Chondrocyte (in vitro differentiated cells): ENCODE results near the gene MOV10. TPM values are rescaled to one million over a fixed set of nuclear protein-coding genes. Genes with fewer than 3 reads are reported as not detected.

Source experiments
- DNase-seq: peaks from one replicate; pipeline ENCODE4 v3.0.0; 2021; ENCODE audit warnings: mixed read lengths, low spot score
- H3K27ac Mint-ChIP-seq: one replicate; pipeline ENCODE4 v1.8.0; 2021; ENCODE audit warnings: mild to moderate bottlenecking, moderate library complexity, mixed read lengths; ENCODE audit not compliant: unreplicated experiment
- H3K27me3 Mint-ChIP-seq: 2 replicates; pipeline ENCODE4 v1.8.0; 2021; ENCODE audit warnings: low read depth, mixed read lengths
- H3K36me3 Mint-ChIP-seq: 2 replicates; pipeline ENCODE4 v1.8.0; 2021; ENCODE audit warnings: low read depth, mixed read lengths
- H3K4me1 Mint-ChIP-seq: 2 replicates; pipeline ENCODE4 v1.8.0; 2021; ENCODE audit warnings: low read depth, mild to moderate bottlenecking, mixed read lengths
- H3K4me3 Mint-ChIP-seq: one replicate; pipeline ENCODE4 v1.8.0; 2021; ENCODE audit warnings: mild to moderate bottlenecking, moderate library complexity, mixed read lengths; ENCODE audit not compliant: unreplicated experiment
- H3K9me3 Mint-ChIP-seq: 2 replicates; pipeline ENCODE4 v1.8.0; 2021; ENCODE audit warnings: low read depth, mixed read lengths
- total RNA-seq: library from RNA; stranded (reverse); gene quantifications from 3 replicates; pipeline ENCODE4 v1.2.1, GENCODE V29; 2021
- TF ChIP-seq, protein P1 (sequence below): fragments of 200-600 bp; sonication (generic); IDR thresholded peaks from 2 replicates; pipeline ENCODE4 v1.5.0; 2021; ENCODE audit warnings: antibody characterized with exemption, mild to moderate bottlenecking, moderate library complexity

MOV10 gene
- total RNA-seq, 1 donor from 2014 or later: 45.9 TPM

DNA sequence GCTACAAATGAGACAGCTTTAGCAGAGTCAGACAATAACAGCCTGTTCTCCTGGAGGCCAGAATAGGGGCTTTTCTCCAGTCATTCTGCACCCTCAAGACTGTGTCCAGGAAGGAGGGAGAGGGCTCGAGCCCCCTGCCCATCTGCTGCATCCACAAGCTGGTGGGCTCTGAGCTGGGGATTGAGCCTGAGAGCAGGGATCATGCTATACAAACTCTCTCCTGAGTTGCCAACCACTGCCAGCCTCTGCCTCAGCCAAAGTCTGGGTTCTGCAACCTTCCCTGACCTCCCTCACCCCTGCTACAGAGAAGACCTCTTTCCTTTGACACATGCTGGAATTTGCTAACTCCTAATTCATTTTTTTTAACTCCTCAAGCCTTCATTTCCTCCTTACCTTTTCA lies 55.5 kb downstream of the MOV10 start:
- no peaks in the 10 kb centered on the region for H3K9me3 Mint-ChIP-seq
- no peak overlapping the region for H3K4me3 Mint-ChIP-seq
- H3K36me3 Mint-ChIP-seq: no peaks in the 10 kb centered on the region
- H3K27me3 Mint-ChIP-seq: no peaks in the 10 kb centered on the region
- H3K4me1 Mint-ChIP-seq: no peaks in the 10 kb centered on the region
- TF ChIP-seq, protein P1, sequence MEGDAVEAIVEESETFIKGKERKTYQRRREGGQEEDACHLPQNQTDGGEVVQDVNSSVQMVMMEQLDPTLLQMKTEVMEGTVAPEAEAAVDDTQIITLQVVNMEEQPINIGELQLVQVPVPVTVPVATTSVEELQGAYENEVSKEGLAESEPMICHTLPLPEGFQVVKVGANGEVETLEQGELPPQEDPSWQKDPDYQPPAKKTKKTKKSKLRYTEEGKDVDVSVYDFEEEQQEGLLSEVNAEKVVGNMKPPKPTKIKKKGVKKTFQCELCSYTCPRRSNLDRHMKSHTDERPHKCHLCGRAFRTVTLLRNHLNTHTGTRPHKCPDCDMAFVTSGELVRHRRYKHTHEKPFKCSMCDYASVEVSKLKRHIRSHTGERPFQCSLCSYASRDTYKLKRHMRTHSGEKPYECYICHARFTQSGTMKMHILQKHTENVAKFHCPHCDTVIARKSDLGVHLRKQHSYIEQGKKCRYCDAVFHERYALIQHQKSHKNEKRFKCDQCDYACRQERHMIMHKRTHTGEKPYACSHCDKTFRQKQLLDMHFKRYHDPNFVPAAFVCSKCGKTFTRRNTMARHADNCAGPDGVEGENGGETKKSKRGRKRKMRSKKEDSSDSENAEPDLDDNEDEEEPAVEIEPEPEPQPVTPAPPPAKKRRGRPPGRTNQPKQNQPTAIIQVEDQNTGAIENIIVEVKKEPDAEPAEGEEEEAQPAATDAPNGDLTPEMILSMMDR: no peak
- no peak for DNase-seq
- H3K27ac Mint-ChIP-seq: no peak overlapping the region

DNA sequence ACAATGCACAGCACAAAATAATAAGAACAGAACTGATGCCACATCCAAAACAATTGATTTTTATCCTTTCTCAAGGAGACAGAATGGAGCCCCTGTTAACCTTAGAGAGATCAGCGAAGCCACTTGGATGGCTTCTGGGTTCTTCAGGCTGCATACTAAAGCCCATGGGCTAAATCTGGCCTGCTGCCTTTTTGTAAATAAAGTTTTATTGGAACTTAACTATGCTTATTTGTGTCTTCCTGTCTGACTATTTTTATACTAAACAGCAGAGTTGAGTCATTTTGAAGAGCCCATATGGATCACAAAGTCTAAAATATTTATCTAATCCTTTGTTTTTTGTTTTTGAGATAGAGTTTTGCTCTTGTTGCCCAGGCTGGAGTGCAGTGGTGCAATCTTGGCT lies 57.0 kb downstream of the MOV10 start:
- no peak overlapping the region for H3K27ac Mint-ChIP-seq
- DNase-seq: no peak
- no peak overlapping the region for H3K4me3 Mint-ChIP-seq
- H3K27me3 Mint-ChIP-seq: no peaks in the 10 kb centered on the region
- peaks cover 3% of the 10 kb centered on the region for H3K4me1 Mint-ChIP-seq
- H3K9me3 Mint-ChIP-seq: no peaks in the 10 kb centered on the region
- TF ChIP-seq, protein P1: no peak
- no peaks in the 10 kb centered on the region for H3K36me3 Mint-ChIP-seq

DNA sequence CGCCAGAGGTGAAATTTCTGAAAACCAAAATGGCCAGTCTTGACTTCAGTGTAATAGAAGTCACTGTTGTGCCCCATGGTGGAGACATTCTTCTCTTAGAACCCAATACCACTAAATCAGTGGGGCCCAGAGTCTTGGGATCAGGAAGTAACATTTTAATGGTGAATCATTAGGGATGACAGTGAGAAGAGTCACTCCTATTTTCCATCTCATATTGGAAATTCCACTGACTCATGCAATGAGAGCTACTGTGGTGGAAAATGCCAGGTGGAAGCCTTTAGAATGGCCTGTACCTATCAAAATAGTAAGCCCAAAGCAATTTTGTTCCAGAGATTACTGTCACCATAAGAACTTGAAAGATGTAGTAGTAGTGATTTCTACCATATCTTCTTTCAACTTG lies 61.3 kb downstream of the MOV10 start:
- H3K36me3 Mint-ChIP-seq: peaks cover 4% of the 10 kb centered on the region
- H3K27me3 Mint-ChIP-seq: peaks cover 4% of the 10 kb centered on the region
- no peak for DNase-seq
- no peak overlapping the region for H3K4me3 Mint-ChIP-seq
- peaks cover 3% of the 10 kb centered on the region for H3K4me1 Mint-ChIP-seq
- H3K9me3 Mint-ChIP-seq: peaks cover 11% of the 10 kb centered on the region
- TF ChIP-seq, protein P1: no peak
- H3K27ac Mint-ChIP-seq: no peak overlapping the region

DNA sequence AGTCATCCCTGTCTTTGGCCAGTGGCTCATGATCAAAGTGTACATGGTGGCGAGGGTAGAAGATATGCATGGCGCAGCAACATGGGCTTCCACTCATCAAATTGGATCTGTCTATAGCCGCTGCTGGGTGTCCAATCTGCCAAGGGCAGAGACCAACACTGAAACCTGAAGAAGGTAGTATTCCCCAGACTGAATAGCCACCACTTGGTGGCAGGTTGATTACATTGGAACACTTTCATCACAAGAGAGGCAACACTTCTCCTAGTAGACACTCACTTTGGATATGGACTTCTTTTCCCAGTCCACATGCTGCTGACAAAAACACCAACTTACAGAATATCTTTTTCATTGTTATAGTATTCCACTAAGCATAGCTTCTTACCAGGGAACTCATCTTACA lies 63.1 kb downstream of the MOV10 start:
- no peak overlapping the region for H3K4me3 Mint-ChIP-seq
- peaks cover 4% of the 10 kb centered on the region for H3K27me3 Mint-ChIP-seq
- H3K36me3 Mint-ChIP-seq: peaks cover 6% of the 10 kb centered on the region
- H3K9me3 Mint-ChIP-seq: peaks cover 11% of the 10 kb centered on the region
- no peak overlapping the region for H3K27ac Mint-ChIP-seq
- H3K4me1 Mint-ChIP-seq: peaks cover 3% of the 10 kb centered on the region
- no peak for DNase-seq
- TF ChIP-seq, protein P1: no peak

DNA sequence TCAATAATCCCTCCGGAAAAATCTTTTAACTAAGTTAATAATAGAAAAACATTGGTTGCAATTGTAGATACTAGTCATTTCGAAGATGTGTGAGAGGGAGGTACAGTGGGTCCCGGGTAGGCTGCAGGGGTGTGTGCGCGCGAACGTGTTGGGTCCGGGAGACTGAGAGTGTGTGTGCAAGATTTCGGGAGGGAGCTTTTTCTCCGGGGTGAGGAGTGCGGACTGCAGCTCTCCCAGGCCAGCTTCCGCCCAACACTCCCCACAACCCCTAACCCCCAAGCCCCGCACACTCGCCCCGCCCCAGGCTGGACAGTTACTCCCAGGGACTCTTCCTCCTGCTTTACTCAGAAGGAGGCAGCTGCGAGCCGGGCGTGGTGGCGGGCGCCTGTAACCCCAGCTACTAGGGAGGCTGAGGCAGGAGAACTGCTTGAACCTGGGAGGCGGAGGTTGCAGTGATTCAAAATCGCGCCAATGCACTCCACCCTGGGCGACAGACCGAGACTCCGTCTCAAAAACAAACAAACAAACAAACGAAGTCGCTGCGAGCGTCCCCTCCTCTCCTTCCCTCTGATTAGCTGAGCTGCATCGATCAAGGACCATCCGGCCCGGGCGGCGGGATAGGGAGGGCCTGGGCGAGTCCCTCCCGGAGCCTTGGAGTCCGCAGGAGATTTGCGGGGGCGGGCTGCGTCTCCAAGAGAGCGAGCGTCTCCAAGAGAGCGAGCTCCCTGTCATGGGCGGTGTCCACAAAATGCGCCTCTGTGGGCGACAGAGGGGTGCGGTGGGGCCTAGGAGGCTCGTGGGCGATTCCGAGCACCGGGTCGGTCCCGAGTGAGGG lies 68.9 kb downstream of the MOV10 start:
- H3K9me3 Mint-ChIP-seq: peaks cover 11% of the 10 kb centered on the region

More for the DNA sequence above, 68.9 kb downstream of the MOV10 start:
- TF ChIP-seq, protein P1: no peak
- Mint-ChIP-seq H3K27me3 (peaks cover 10% of the 10 kb centered on the region), H3K4me3 (peak overlapping the region; percentile 12), H3K4me1 (peaks cover 4% of the 10 kb centered on the region), H3K27ac (no peak overlapping the region), H3K36me3 (peaks cover 6% of the 10 kb centered on the region)
- no peak for DNase-seq
